Subcutaneous adipose tissue (tissue), 4 donors: ENCODE measurements around the gene TMEM213. TPM values are rescaled to one million over a fixed set of nuclear protein-coding genes. Genes with fewer than 3 reads are reported as not detected.

ENCODE experiments used
- total RNA-seq, 4 donors: library from RNA; depleted of rRNA; stranded (reverse); fragments of >200 nt; gene quantifications; one replicate each; pipeline ENCODE4 v1.1.0, GENCODE V29; 2016
- TF ChIP-seq, protein P1 (sequence below): fragments of 450-650 bp; IDR thresholded peaks from one replicate; pipeline ENCODE4 v1.5.1; 2016; ENCODE audit warnings: low read depth, mild to moderate bottlenecking, control low read depth, antibody characterized with exemption, moderate library complexity

The TMEM213 gene
- total RNA-seq, 4 donors from 2014 or later = not detected

DNA sequence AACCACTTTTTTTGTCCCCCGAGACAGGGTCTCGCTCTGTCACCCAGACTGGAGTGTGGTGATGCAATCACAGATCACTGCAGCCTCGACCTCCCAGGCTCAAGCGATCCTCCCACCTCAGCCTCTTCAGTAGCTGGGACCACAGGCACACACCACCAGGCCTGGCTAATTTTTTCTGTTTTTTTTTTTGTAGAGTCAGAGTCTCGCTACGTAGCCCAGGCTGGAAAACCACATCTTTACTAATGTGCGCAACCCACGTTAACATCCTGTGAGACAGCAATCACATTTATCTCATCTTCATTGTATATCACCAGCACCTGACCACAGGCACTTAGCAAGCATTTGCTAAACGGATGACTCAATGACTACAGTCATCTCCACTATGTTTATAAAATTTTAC lies 78.0 kb downstream of the TMEM213 start:
- TF ChIP-seq, protein P1, sequence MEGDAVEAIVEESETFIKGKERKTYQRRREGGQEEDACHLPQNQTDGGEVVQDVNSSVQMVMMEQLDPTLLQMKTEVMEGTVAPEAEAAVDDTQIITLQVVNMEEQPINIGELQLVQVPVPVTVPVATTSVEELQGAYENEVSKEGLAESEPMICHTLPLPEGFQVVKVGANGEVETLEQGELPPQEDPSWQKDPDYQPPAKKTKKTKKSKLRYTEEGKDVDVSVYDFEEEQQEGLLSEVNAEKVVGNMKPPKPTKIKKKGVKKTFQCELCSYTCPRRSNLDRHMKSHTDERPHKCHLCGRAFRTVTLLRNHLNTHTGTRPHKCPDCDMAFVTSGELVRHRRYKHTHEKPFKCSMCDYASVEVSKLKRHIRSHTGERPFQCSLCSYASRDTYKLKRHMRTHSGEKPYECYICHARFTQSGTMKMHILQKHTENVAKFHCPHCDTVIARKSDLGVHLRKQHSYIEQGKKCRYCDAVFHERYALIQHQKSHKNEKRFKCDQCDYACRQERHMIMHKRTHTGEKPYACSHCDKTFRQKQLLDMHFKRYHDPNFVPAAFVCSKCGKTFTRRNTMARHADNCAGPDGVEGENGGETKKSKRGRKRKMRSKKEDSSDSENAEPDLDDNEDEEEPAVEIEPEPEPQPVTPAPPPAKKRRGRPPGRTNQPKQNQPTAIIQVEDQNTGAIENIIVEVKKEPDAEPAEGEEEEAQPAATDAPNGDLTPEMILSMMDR = no peak

DNA sequence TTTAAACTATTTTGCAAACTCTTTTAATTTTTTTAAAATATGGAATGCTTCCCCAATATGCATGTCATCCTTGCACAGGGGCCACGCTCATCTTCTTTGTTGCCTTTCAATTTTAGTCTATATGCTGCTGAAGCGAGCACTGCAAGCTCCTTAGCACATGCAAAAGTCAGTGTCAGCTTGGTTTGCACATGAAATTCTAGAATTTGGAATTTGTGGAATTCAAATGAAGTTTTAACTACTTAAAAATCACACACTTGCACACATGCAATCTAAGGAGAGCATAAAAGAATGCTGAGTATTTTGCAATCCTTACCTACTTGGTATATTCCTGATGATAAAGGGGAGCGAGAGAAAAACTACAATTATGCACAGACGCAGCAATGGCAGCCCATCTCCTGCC lies 78.5 kb downstream of the TMEM213 start:
- TF ChIP-seq, protein P1 = no peak

DNA sequence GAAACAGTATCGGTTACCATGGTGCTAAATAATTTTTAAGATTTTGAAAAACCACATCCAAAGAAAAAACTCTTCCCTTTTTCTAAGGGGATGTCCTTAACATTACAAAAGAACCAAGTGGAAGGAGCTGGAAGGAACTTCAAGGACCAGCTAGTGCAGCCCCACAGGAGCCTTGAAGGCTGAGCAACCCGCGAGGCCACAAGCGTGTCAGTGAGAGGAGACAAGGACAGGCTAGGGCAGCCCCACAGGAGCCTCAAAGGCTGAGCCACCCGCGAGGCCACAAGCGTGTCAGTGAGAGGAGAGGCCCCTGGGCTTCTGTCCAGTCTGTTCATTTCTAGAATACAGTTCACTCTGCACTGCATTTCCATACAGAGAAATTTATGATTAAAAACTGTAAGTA lies 80.3 kb downstream of the TMEM213 start:
- TF ChIP-seq, protein P1 = no peak

DNA sequence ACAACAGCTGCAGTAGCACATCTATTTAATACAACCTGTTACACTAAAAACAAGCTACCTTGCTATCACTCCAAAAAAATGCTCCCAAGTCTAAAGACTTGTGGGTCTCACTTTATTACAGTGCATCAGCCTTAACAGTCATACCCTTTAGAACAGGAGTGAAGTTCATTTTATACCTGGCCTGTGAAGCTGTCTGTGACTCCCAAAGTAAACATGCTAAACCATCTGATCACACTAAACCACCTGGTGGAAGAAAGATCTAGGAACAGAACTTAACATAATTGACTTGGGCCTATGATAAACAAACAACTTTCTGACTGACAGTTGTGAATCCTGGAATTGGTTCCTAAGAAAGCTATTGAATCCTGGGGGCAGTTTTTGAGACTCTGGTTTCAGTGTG lies 81.1 kb downstream of the TMEM213 start:
- TF ChIP-seq, protein P1 = no peak

DNA sequence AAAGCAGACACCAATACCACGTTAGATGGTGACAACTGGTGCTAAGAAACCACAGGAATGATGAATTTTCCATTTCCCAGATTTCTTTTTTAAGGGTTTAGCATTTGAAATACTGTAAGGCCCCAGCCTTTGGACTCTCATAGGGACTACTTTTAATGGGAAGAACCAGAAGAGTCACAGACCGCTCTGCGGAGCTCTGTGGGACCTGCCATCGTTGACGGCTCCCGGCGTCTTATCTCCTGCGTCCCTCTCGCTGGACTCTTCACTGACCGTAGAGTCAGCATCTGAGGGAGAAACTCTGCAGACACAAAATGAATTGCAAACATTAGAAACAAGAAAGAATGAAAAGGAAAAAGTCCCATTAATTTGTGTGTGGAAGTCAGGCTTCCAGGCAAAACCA lies 81.6 kb downstream of the TMEM213 start:
- TF ChIP-seq, protein P1 = no peak

DNA sequence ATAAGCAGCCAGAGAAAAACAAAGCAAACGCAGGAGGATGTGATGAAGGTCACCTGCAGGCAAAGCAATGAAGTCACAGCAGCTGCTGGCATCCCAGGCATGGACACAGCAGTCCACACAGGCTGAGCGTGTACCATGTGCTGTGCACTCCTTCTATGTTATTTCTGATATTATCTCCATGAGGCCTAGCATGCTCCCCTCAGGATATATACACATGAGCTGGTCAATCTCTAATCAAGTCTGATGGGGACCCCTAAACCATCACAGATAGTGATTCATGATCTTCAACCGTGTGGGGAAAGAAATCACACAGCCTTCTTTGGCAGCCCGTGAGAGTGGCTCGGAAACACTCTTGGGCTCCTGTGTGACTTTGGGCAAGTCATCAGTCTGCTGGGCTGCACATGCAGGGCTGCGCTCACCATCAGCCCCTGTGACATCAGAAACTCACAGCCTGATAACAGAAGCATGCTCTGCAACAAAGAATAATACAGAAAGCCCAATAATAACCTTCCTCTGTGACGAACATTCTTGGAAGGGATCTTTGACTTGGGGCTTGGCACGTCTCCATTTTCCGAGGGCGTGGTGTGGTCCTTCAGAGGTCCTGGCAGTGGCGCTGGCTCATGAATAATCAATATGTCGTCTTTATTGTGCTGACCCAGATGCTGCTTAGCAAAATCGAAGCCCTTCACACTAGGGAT lies 83.2 kb downstream of the TMEM213 start:
- TF ChIP-seq, protein P1 = no peak

DNA sequence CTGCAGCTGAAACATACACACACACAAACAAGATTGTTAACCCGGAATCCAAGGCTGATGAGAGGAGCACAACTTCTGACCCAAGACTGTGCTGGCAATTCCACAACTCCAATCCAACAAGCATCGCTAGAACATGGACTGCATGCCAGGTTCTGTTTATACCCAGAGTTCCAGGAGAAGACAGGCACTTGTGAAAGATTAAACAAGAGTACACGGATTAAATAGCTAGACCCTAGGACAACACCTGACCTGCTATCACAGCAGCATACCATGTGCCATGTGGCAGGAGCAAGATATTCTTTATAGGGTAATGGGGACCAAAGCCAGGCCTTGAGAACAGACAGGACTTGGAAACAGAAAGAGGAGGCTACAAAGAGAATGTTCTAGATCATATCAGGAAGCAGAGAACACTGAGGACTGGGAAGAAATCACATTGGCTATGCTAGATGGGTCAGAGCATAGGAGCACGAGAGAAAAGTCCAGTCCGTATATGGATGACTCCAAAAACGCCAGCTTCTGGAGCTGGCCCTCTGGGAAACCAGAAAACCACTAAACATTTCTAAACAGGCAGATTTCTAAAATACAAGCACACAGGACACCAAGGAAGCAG lies 83.9 kb downstream of the TMEM213 start:
- TF ChIP-seq, protein P1 = no peak
